AG04449 (cell line): ENCODE results near the gene DDR2.

Source experiments
- CTCF ChIA-PET: fragments of 350-600 bp; formaldehyde crosslinking; extraction: SDS; loops from one replicate; lab custom pipeline; 2021; ENCODE audit warnings: antibody characterized with exemption; lab: Yijun Ruan, JAX
- POLR2A ChIA-PET: fragments of 400-600, 350-600 bp; formaldehyde crosslinking; extraction: SDS; loops from one replicate; lab custom pipeline; 2020; ENCODE audit warnings: antibody characterized with exemption, inconsistent platforms; lab: Yijun Ruan, JAX
- DNase-seq: peaks from one replicate; pipeline ENCODE4 v3.0.0-alpha.2; 2010; ENCODE audit warnings: low read depth, low spot score
- H3K4me3 ChIP-seq: 2 replicates; pipeline ENCODE4 v1.5.1; 2011; ENCODE audit warnings: low read depth, mild to moderate bottlenecking, control low read depth, low read length
- CTCF ChIP-seq: IDR thresholded peaks from one replicate; pipeline ENCODE4 v1.5.1; 2011; ENCODE audit warnings: mild to moderate bottlenecking, moderate library complexity, low read length, control low read depth, inconsistent platforms; ENCODE audit not compliant: insufficient read depth; ENCODE audit errors: missing control alignments

Gene DDR2

GRCh38 chr1:162641114-162641513, 8.8 kb downstream of the DDR2 start:
- no peak for DNase-seq
- no peak overlapping the region for H3K4me3 ChIP-seq
- TF ChIP-seq CTCF: no peak
- ChIA-PET CTCF (interaction anchor here (0.9 to 1.5 kb wide), 3 partner anchors 7 to 27 kb away, joined by 3 to 4 read pairs (median 3); partner anchors contain the start of gene DDR2), POLR2A (no interaction called here)

- DNase-seq: no peak
- ChIA-PET CTCF (interaction anchor here (1.2 to 1.4 kb wide), 2 partner anchors 28 to 32 kb away, joined by 3 to 5 read pairs; no protein-coding TSS in a partner anchor), POLR2A (no interaction called here)
- no peak overlapping the region for H3K4me3 ChIP-seq
- TF ChIP-seq CTCF: no peak
Measured at GRCh38 chr1:162644986-162645314, 12.7 kb downstream of the DDR2 start.

GRCh38 chr1:162645666-162646065, 13.4 kb downstream of the DDR2 start:
- POLR2A ChIA-PET: no interaction called here
- CTCF ChIA-PET: no interaction called here

DNA sequence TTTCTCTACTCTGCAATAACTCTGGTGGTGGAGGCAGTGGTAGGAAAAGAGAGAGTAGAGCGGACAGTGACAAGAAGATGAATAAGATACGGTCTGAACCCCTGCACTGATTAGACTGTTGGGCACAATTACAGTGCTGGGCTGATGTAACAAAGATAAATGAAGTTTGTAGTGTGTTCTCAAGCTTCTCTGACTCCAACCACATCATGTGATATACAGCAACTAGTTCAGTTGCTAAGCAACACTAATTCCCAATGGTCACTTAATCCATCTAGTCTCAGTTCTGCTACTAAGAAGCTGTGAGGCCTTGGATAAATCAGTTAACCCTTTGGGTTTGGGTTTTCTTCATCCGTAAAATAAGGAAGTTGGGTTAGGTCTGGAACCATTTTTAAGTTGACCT, 17.3 kb downstream of the DDR2 start:
- TF ChIP-seq CTCF: no peak
- POLR2A ChIA-PET: no interaction called here
- no peak for DNase-seq
- CTCF ChIA-PET: interaction anchor here (0.6 to 1.0 kb wide), 2 partner anchors 36 to 105 kb away, joined by 3 read pairs; no protein-coding TSS in a partner anchor
- no peak overlapping the region for H3K4me3 ChIP-seq

More at GRCh38 chr1:162645666-162646065, 13.4 kb downstream of the DDR2 start:
- TF ChIP-seq CTCF: no peak
- no peak for DNase-seq
- H3K4me3 ChIP-seq: no peak overlapping the region

DNA sequence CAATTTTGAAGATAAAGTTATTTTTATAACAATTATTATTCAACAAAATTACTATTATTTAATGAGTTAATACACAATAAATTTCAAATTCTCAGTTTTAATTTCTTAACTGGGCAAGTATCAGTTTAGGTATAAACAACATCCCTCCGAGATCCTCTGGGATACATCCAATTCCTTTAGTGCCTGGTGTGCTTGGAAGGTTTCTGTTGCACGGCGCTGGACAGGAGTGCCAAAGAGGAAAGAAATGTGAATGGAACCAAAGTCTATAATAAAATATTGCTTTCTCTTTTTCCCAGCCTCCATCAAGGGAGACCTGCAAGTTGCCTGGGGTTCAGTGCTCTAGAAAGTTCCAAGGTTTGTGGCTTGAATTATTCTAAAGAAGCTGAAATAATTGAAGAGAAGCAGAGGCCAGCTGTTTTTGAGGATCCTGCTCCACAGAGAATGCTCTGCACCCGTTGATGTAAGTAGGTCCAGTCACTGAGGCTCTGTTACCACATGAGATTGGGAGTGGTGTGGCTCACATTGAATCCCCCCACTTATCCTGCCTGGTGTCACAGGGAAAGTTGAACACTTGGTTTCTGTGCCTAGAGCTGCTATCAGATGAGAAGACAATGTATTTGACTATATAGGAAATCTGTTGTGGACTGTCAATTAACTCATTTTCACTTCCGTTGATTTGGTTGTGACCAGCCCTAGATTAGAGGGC, 22.8 kb downstream of the DDR2 start:
- no peak for DNase-seq
- POLR2A ChIA-PET: interaction anchor here (1.3 kb wide), 1 partner anchor 20 kb away, joined by 5 read pairs; no protein-coding TSS in a partner anchor
- CTCF ChIA-PET: interaction anchor here (1.7 kb wide), 1 partner anchor 42 kb away, joined by 3 read pairs; no protein-coding TSS in a partner anchor

More for the DNA sequence above, 22.8 kb downstream of the DDR2 start:
- TF ChIP-seq CTCF: no peak
- H3K4me3 ChIP-seq: no peak overlapping the region
